H1 (cell line): ENCODE results near the gene OR5AU1. TPM values are rescaled to one million over a fixed set of nuclear protein-coding genes. Genes with fewer than 3 reads are reported as not detected.

ENCODE experiments used
- CTCF ChIA-PET: fragments of 300-600 bp; sonication (Branson Sonifier 250); formaldehyde crosslinking; loops from one replicate; lab custom pipeline; 2021; ENCODE audit not compliant: partially characterized antibody; lab: Charles Lee
- POLR2A ChIA-PET: fragments of 300-600 bp; sonication (Branson Sonifier 250); formaldehyde crosslinking; loops from one replicate; lab custom pipeline; 2021; ENCODE audit warnings: inconsistent platforms; ENCODE audit not compliant: partially characterized antibody; lab: Charles Lee
- DNase-seq, 2 experiments: peaks; one replicate each; pipeline versions ENCODE4 v3.0.0 to v3.0.0-alpha.2; 2010 to 2022; ENCODE audit warnings: low spot score in 2 of 2, low read depth in 1 of 2, mixed read lengths in 1 of 2
- FAIRE-seq: peaks from 2 replicates; lab custom pipeline; 2011; peaks lifted over from hg19 to GRCh38; lab: Jason Lieb, UNC
- H2AFZ ChIP-seq: 2 replicates; pipeline ENCODE4 v1.8.1; 2012; ENCODE audit warnings: low read length, inconsistent platforms
- H2AK5ac ChIP-seq: 2 replicates; pipeline ENCODE4 v1.6.1; 2013; ENCODE audit warnings: low read depth, low read length
- H2BK120ac ChIP-seq: replicated peaks from 2 replicates; pipeline ENCODE3; 2013; ENCODE audit warnings: low read depth, low read length, inconsistent platforms
- H2BK12ac ChIP-seq: 2 replicates; pipeline ENCODE4 v1.6.1; 2013; ENCODE audit warnings: low read depth, low read length
- H2BK15ac ChIP-seq: 2 replicates; pipeline ENCODE4 v1.6.1; 2013; ENCODE audit warnings: low read length
- H2BK20ac ChIP-seq: 2 replicates; pipeline ENCODE4 v1.6.1; 2013; ENCODE audit warnings: low read length
- H2BK5ac ChIP-seq: 2 replicates; pipeline ENCODE4 v1.6.1; 2013; ENCODE audit warnings: low read depth, low read length
- H3K14ac ChIP-seq: 2 replicates; pipeline ENCODE4 v1.6.1; 2013; ENCODE audit warnings: inconsistent platforms; ENCODE audit not compliant: insufficient read length
- H3K18ac ChIP-seq: 2 replicates; pipeline ENCODE4 v1.6.1; 2013; ENCODE audit warnings: low read length; ENCODE audit errors: extremely low read depth
- H3K23ac ChIP-seq: 2 replicates; pipeline ENCODE4 v1.6.1; 2013; ENCODE audit warnings: inconsistent platforms; ENCODE audit not compliant: insufficient read length
- H3K23me2 ChIP-seq: 2 replicates; pipeline ENCODE4 v1.6.1; 2013; ENCODE audit warnings: low read depth, low read length
- H3K27ac ChIP-seq: 2 replicates; pipeline ENCODE4 v1.6.1; 2011; ENCODE audit warnings: low read depth, low read length, inconsistent platforms
- H3K27me3 ChIP-seq, 4 experiments: replicated peaks in 1 of 4; 1 replicate in 1 of 4; 2 replicates in 3 of 4; pipeline versions ENCODE4 v1.6.1 to v1.8.1; 2011 to 2013; ENCODE audit warnings: low read length in 3 of 4, mild to moderate bottlenecking in 3 of 4, inconsistent platforms in 2 of 4, mixed read lengths in 2 of 4, moderate library complexity in 1 of 4; ENCODE audit not compliant: control insufficient read depth in 3 of 4, insufficient read depth in 3 of 4; ENCODE audit errors: extremely low read depth in 1 of 4
- H3K36me3 ChIP-seq, 4 experiments: 2 replicates each; pipeline versions ENCODE4 v1.6.1 to v1.8.1; 2011 to 2013; ENCODE audit warnings: mild to moderate bottlenecking in 4 of 4, low read length in 3 of 4, moderate library complexity in 2 of 4, control low read depth in 1 of 4, inconsistent platforms in 1 of 4; ENCODE audit not compliant: insufficient read depth in 4 of 4, control insufficient read depth in 2 of 4
- H3K4ac ChIP-seq: replicated peaks from 2 replicates; pipeline ENCODE3; 2013; ENCODE audit warnings: low read length, low read depth, mixed read lengths, inconsistent platforms; ENCODE audit not compliant: insufficient read length
- H3K4me1 ChIP-seq, 4 experiments: replicated peaks in 1 of 4; 1 replicate in 1 of 4; 2 replicates in 3 of 4; pipeline versions ENCODE4 v1.6.1 to v1.8.1; 2011 to 2013; ENCODE audit warnings: low read length in 3 of 4, inconsistent platforms in 2 of 4, mixed read lengths in 1 of 4; ENCODE audit not compliant: insufficient read depth in 4 of 4, control insufficient read depth in 3 of 4
- H3K4me2 ChIP-seq, 2 experiments: 2 replicates each; pipeline versions ENCODE4 v1.6.1 to v1.8.1; 2011 to 2013; ENCODE audit warnings: low read depth in 2 of 2, low read length in 2 of 2, control low read depth in 1 of 2, inconsistent platforms in 1 of 2, mild to moderate bottlenecking in 1 of 2; ENCODE audit not compliant: insufficient read depth in 1 of 2
- H3K4me3 ChIP-seq, 4 experiments: fragments of 200-600, 300-600 bp in 1 of 4; sonication (generic), shearing (Covaris generic), sonication (Bioruptor Twin) in 1 of 4; 2 replicates each; pipeline versions ENCODE4 v1.5.1 to v1.8.1; 2011 to 2016; ENCODE audit warnings: low read length in 4 of 4, low read depth in 3 of 4, control low read depth in 2 of 4, inconsistent platforms in 2 of 4, mild to moderate bottlenecking in 2 of 4, mixed read lengths in 1 of 4, moderate library complexity in 1 of 4; ENCODE audit not compliant: insufficient read depth in 2 of 4; ENCODE audit errors: extremely low read depth in 1 of 4
- H3K56ac ChIP-seq: replicated peaks from 2 replicates; pipeline ENCODE3; 2013; ENCODE audit warnings: low read depth, mild to moderate bottlenecking, mixed read lengths, low read length, inconsistent platforms; ENCODE audit not compliant: insufficient read length
- H3K79me1 ChIP-seq: 2 replicates; pipeline ENCODE4 v1.6.1; 2013; ENCODE audit warnings: low read depth, low read length, control low read depth
- H3K79me2 ChIP-seq, 2 experiments: 2 replicates each; pipeline versions ENCODE4 v1.6.1 to v1.8.1; 2012 to 2013; ENCODE audit warnings: low read length in 2 of 2, mild to moderate bottlenecking in 2 of 2, inconsistent platforms in 1 of 2; ENCODE audit not compliant: insufficient read depth in 2 of 2, control insufficient read depth in 1 of 2
- H3K9ac ChIP-seq, 4 experiments: replicated peaks in 1 of 4; 1 replicate in 1 of 4; 2 replicates in 3 of 4; pipeline versions ENCODE4 v1.6.1 to v1.8.1; 2011 to 2013; ENCODE audit warnings: low read depth in 3 of 4, low read length in 3 of 4, control low read depth in 2 of 4, mild to moderate bottlenecking in 2 of 4, moderate library complexity in 2 of 4, inconsistent platforms in 1 of 4; ENCODE audit errors: extremely low read depth in 1 of 4
- H3K9me3 ChIP-seq, 2 experiments: 2 replicates each; pipeline versions ENCODE4 v1.6.1 to v1.8.1; 2012 to 2013; ENCODE audit warnings: mild to moderate bottlenecking in 2 of 2, moderate library complexity in 2 of 2, control low read depth in 1 of 2, inconsistent platforms in 1 of 2, low read depth in 1 of 2, low read length in 1 of 2, mixed read lengths in 1 of 2; ENCODE audit not compliant: insufficient read depth in 2 of 2
- H4K20me1 ChIP-seq, 2 experiments: replicated peaks in 1 of 2; 2 replicates each; pipeline versions ENCODE3 to v1.8.1; 2011 to 2013; ENCODE audit warnings: inconsistent platforms in 2 of 2, low read length in 2 of 2, mild to moderate bottlenecking in 1 of 2; ENCODE audit not compliant: insufficient read depth in 2 of 2, control insufficient read depth in 1 of 2
- H4K5ac ChIP-seq: 2 replicates; pipeline ENCODE4 v1.6.1; 2013; ENCODE audit warnings: low read length, low read depth, mixed read lengths, inconsistent platforms; ENCODE audit not compliant: insufficient read length
- H4K8ac ChIP-seq: 2 replicates; pipeline ENCODE4 v1.8.0; 2013; ENCODE audit warnings: mild to moderate bottlenecking, moderate library complexity, low read length, inconsistent platforms; ENCODE audit not compliant: insufficient read depth; ENCODE audit errors: extremely low read depth
- H4K91ac ChIP-seq: replicated peaks from 2 replicates; pipeline ENCODE3; 2013; ENCODE audit warnings: low read length, mixed read lengths, inconsistent platforms; ENCODE audit not compliant: insufficient read length
- BRCA1 ChIP-seq: IDR thresholded peaks from 2 replicates; pipeline ENCODE4 v1.6.1; 2012; ENCODE audit warnings: low read depth, low read length, improper control_type of control experiment
- CHD2 ChIP-seq: IDR thresholded peaks from 2 replicates; pipeline ENCODE4 v1.6.1; 2012; ENCODE audit warnings: low read length, improper control_type of control experiment
- CREB1 ChIP-seq: IDR thresholded peaks from 2 replicates; pipeline ENCODE4 v1.6.1; 2012; ENCODE audit warnings: inconsistent platforms
- EP300 ChIP-seq, 2 experiments: IDR thresholded peaks; 1 replicate in 1 of 2; 2 replicates in 1 of 2; pipeline ENCODE4 v1.6.1; 2011 to 2012; ENCODE audit warnings: low read depth in 2 of 2, low read length in 2 of 2, mild to moderate bottlenecking in 2 of 2, borderline replicate concordance in 1 of 2, inconsistent platforms in 1 of 2, moderate library complexity in 1 of 2
- KDM5A ChIP-seq: fragments of 200-600 bp; IDR thresholded peaks from 2 replicates; pipeline ENCODE4 v1.7.1; 2012; ENCODE audit warnings: mild to moderate bottlenecking, low read length, inconsistent platforms, mixed read lengths
- NANOG ChIP-seq: IDR thresholded peaks from 2 replicates; pipeline ENCODE4 v1.6.1; 2011; ENCODE audit warnings: low read length, low read depth, mild to moderate bottlenecking, inconsistent platforms; ENCODE audit not compliant: insufficient read depth, poor library complexity, severe bottlenecking
- POU5F1 ChIP-seq: IDR thresholded peaks from 2 replicates; pipeline ENCODE4 v1.6.1; 2011; ENCODE audit warnings: low read depth, mild to moderate bottlenecking, low read length, moderate library complexity
- RAD21 ChIP-seq, 2 experiments: IDR thresholded peaks in 1 of 2; conservative IDR thresholded peaks in 1 of 2; 2 replicates each; pipeline ENCODE4 v1.6.1; 2011; ENCODE audit warnings: low read depth in 2 of 2, low read length in 2 of 2, improper control_type of control experiment in 1 of 2, inconsistent platforms in 1 of 2, mild to moderate bottlenecking in 1 of 2, moderate library complexity in 1 of 2
- RBBP5 ChIP-seq: IDR thresholded peaks from 2 replicates; pipeline ENCODE4 v1.7.1; 2012; ENCODE audit warnings: low read depth, mild to moderate bottlenecking, inconsistent platforms, low read length, moderate library complexity, borderline replicate concordance
- RFX5 ChIP-seq: IDR thresholded peaks from 2 replicates; pipeline ENCODE4 v1.6.1; 2011; ENCODE audit warnings: low read depth, low read length, improper control_type of control experiment, borderline replicate concordance
- RXRA ChIP-seq: IDR thresholded peaks from 2 replicates; pipeline ENCODE4 v1.6.1; 2011; ENCODE audit warnings: low read depth, mild to moderate bottlenecking, low read length, moderate library complexity; ENCODE audit not compliant: insufficient read depth
- SP4 ChIP-seq: IDR thresholded peaks from 2 replicates; pipeline ENCODE4 v1.6.1; 2012; ENCODE audit warnings: low read length, inconsistent platforms
- TAF7 ChIP-seq: optimal IDR thresholded peaks from 2 replicates; pipeline ENCODE3; 2011; ENCODE audit warnings: low read depth, mild to moderate bottlenecking, inconsistent platforms, low read length, moderate library complexity, borderline replicate concordance
- TBP ChIP-seq: IDR thresholded peaks from 2 replicates; pipeline ENCODE4 v1.6.1; 2011; ENCODE audit warnings: low read depth, low read length, improper control_type of control experiment
- WGBS, 2 experiments: shearing (Covaris generic) in 1 of 2; methylation state at CpG; one replicate each; pipeline versions ENCODE4 v1.1.6 to v1.1.7; 2013 to 2015; ENCODE audit warnings: low lambda C conversion rate in 2 of 2, mixed read lengths in 2 of 2, inconsistent platforms in 1 of 2, low coverage in 1 of 2, missing lambda C conversion rate in 1 of 2; ENCODE audit not compliant: insufficient replicate concordance in 2 of 2, insufficient coverage in 1 of 2, insufficient read length in 1 of 2; ENCODE audit errors: extremely low coverage in 1 of 2, missing lambda C conversion rate in 1 of 2; 5-methylcytosine and 5-hydroxymethylcytosine counted together
- polyA plus RNA-seq, 7 experiments: library from polyadenylated mRNA; depleted of rRNA in 3 of 7; stranded (reverse) in 5 of 7; unstranded in 2 of 7; fragments of >200 nt in 5 of 7; fragments of 200-250 nt in 2 of 7; gene quantifications; 1 replicate in 5 of 7; 2 replicates in 1 of 7; 4 replicates in 1 of 7; pipeline versions ENCODE4 v1.2.1 to v1.2.3, GENCODE V29; 2011 to 2013; ENCODE audit warnings: missing spikeins in 2 of 7, mixed read lengths in 2 of 7
- total RNA-seq: library from RNA; stranded (reverse); fragmentation: NEBNext Ultra II Directional; extraction: Animal tissue kit (Norgen Biotek cat#: 25700); gene quantifications from 2 replicates; pipeline ENCODE4 v1.2.1, GENCODE V29; 2021

The OR5AU1 gene
- total and polyA plus RNA-seq, 2 of the 8 experiments (the other 6 are each of a cell fraction or from before 2014, with no cell fraction given) = not detected

DNA sequence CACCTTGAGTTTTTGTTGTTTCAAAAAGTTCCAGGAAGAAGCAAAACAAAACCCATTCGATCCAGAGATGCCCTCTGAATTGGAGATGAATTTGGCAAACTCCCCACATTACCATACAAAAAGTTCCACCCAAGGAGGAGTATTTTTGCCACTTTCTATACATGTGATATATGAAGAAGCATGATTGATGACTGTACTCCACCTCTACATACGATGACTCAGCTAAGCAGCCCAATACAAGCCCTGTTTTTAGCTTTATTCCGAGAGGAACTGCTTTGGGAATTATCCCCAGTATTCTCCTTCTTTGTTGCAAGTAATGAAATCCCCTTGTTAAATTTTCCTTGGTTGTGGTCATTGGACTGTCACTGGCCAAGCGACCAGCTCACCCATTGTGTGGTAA lies 43.6 kb downstream of the OR5AU1 start:
- Histone ChIP-seq H3K27me3 (no peaks in the 10 kb centered on the region), H3K27ac (no peak overlapping the region), H3K23ac (no peak overlapping the region), H2BK120ac (no peak overlapping the region), H4K5ac (no peak overlapping the region), H3K36me3 (no peaks in the 10 kb centered on the region), H3K23me2 (no peaks in the 10 kb centered on the region), H3K4ac (no peak overlapping the region), H3K4me2 (no peak overlapping the region), H3K56ac (no peak overlapping the region), H3K4me3 (no peak overlapping the region), H3K9me3 (no peaks in the 10 kb centered on the region), H3K79me2 (no peaks in the 10 kb centered on the region), H2AFZ (no peak overlapping the region), H2BK15ac (no peak overlapping the region), H2BK5ac (no peak overlapping the region), H2BK20ac (no peak overlapping the region), H4K20me1 (no peaks in the 10 kb centered on the region), H3K9ac (no peak overlapping the region), H3K14ac (no peak overlapping the region), H3K4me1 (peaks cover 0 to 7% (median 1%) of the 10 kb centered on the region in 4 experiments; a peak in 1 of 7 replicates), H3K79me1 (no peaks in the 10 kb centered on the region), H2BK12ac (no peak overlapping the region), H4K8ac (no peak overlapping the region), H4K91ac (no peak overlapping the region), H2AK5ac (no peak overlapping the region), H3K18ac (no peak overlapping the region)
- DNase-seq = no peak
- FAIRE-seq = no peak
- 93% methylated on average over 4 of the region's 4 CpGs; no CpG with 5 or more reads in 1 of the 2 experiments for WGBS, 2 experiments
- ChIA-PET CTCF (interaction anchor here (0.5 to 0.6 kb wide), 2 partner anchors 22 to 106 kb away, joined by 3 read pairs; no protein-coding TSS in a partner anchor), POLR2A (interaction anchor here (0.7 to 1.6 kb wide), 2 partner anchors 8 to 19 kb away, joined by 3 to 5 read pairs; no protein-coding TSS in a partner anchor)
- no peak for TF ChIP-seq RFX5
- TF ChIP-seq CREB1 = no peak
- TF ChIP-seq RAD21 (IDR thresholded peaks at IDR 0.05 in 1 of 2, conservative IDR thresholded peaks at IDR 0.05 in 1 of 2; ENCODE audit: low read depth in 2 of 2, low read length in 2 of 2) = no peak
- TF ChIP-seq RXRA = no peak
- TF ChIP-seq SP4 = no peak
- no peak for TF ChIP-seq KDM5A
- TF ChIP-seq NANOG = no peak
- no peak for TF ChIP-seq RBBP5
- TF ChIP-seq TBP = no peak
- TF ChIP-seq CHD2 = no peak
- TF ChIP-seq EP300 (IDR thresholded peaks at IDR 0.05; ENCODE audit: borderline replicate concordance in 1 of 2, low read depth in 2 of 2, low read length in 2 of 2) = no peak
- TF ChIP-seq POU5F1 = no peak
- TF ChIP-seq BRCA1 = no peak
- no peak for TF ChIP-seq TAF7
